NCI-H345 treated with DMSO at 0.1 percent for 48 hours (cell line): Measurements from ENCODE around the gene MARCHF2.

Source experiments
- DNase-seq: peaks from one replicate; lab custom pipeline; 2025; ENCODE audit not compliant: unreplicated experiment; lab: John Stamatoyannopoulos, UW

MARCHF2 gene

DNA sequence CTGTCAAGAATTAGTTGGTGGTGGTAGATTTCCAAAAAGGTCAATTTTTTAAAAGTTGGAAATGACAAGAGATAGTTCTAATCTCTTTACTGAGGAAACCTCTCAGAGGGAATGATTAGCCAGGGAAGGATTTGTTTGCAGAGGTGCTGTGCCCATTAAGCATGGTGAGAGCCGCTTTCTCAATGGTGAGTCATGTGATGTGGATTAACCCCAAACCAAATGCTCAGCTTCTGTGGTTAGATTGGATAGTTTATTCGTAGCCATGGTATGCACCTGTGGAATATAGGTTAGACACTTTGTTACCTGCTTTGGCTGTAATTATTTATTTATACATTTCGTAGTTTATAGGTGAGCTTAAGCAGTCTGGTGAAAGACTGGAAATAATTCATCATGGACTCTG, 38.8 kb downstream of the MARCHF2 start:
- no peak for DNase-seq

- no peak for DNase-seq
Measured at GRCh38 chr19:8452446-8453123, 39.5 kb downstream of the MARCHF2 start.

- no peak for DNase-seq
Measured at GRCh38 chr19:8453616-8454015, 40.5 kb downstream of the MARCHF2 start.

GRCh38 chr19:8454218-8454617, 41.1 kb downstream of the MARCHF2 start:
- no peak for DNase-seq

DNA sequence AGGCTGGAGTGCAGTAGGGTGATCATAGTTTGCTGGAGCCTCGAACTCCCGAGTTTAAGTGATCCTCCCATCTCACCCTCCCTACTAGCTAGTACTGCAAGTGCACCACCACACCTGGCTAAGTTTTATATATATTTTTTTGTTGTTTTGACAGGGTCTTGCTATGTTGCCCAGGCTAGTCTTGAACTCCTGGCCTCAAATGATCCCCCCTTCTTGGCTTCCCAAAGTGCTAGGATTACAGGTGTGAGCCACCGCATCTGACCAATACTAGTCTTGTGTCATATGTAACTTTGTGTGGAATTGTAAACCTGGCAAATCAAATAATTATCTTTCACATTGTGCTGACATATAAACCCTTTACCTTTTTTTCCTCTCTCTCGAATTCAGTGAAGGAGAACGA, 41.9 kb downstream of the MARCHF2 start:
- no peak for DNase-seq

DNA sequence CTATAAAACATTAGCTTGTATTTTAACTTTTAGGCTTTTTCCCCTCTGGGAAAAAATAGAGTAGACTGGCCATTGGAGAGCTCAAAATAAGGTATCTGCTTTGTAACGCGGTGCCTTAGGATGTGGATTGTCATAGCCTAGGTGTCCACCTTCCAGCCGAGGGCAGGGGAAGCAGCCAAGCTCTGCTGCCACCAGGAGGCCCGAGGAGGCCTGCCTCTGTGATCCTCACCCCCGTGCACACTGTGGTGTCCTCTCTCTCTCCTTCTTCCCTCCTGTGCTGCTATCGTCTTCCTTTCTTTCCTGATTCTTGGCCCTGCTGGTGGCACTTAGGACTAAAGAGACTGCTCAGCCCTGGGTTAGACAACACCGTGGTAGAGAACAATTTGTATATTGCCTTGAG, 43.0 kb downstream of the MARCHF2 start:
- no peak for DNase-seq

- DNase-seq, result no peak
Measured at GRCh38 chr19:8457209-8457608, 44.1 kb downstream of the MARCHF2 start.

DNA sequence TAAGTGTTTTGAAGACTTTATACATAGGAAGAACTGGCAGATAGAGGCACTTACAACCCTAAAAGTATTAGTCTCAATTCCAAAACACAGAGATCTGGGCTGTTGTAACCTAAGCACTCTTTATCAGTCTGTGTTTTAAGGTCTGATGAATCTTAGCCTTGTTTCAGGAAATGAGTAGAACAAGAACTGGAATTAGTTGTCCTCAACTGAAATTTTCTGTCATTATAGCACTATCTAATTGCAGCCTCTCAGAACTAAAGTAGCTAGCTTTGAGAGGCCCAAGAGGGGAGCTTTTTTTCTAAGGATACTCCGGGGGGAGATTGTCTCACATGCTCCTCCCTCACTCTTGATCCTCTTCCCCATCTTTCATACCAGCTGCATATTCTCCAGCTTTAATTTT, 44.7 kb downstream of the MARCHF2 start:
- no peak for DNase-seq

DNA sequence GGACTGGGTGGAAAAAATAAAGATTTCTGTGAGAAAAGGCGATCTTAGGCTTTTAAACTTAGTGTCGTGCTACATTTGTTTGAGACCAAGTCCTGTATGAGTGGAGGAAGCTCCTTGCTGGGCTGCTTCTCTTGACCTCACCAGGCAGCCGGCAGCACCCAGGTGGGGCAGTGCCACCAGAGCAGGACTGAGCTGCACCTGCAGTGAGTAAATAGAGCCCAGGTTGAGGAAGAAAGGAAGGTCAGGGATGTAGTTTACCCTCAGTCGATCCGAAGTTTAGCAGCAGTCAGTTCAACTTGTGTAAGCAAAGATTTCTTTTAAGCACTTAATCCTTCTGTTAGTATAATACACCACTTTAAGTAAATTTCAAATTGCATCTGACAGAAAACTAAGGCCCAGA, 45.3 kb downstream of the MARCHF2 start:
- no peak for DNase-seq

DNA sequence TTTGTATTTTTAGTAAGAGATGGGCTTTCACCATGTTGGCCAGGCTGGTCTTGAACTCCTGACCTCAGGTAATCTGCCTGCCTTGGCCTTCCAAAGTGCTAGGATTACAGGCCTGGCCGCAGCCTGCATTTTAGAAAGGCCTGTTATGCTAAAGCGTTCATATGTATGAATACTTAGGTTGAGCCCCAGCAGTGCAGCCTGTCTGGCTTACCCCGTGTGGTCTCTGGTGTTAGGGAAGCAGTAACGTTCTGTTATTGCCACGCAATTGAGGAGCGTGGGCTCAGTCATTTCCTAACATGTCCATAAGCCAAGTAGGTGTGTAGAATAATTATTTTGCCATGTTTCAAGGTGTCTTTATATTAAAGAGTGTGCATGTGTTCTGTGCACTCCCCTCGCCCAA, 46.0 kb downstream of the MARCHF2 start:
- no peak for DNase-seq

GRCh38 chr19:8459520-8460270, 46.6 kb downstream of the MARCHF2 start:
- DNase-seq, result no peak

DNA sequence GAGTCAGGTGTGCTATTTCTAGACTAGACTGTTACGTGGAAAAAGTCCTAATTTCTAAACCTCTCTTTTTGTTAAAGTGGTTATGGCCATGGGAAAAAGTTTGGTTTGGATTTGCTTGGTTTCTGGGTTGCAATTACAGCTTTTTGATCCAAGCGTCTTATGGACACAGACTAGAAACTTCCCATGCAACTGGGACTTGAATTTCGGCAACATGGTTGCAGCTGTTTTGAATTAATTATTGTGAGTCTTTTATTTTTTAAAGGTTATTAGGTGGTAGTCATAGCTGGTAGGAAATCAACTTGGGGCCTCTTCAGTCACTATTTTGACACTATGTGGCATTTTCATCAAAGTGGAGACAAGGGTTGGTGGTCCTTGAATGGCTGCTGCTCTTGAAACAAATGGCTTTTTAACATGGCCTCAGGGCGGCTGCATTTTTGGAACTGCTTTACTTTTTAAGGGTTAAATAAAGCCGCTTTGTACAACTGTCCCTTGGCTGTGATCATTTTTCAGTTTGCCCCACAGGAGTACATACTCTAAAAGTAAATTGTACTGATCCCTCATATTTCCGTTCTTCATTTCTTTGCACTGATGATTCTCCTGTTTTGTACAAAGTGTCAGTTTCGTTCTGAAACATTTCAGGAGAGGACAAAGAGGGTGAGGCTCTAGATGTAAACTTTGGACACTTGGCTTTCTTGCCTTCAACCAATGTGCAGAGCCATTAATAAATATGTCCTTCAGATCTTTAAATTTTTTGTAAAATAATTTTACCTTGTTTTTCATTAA, 47.6 kb downstream of the MARCHF2 start:
- DNase-seq, result no peak

DNA sequence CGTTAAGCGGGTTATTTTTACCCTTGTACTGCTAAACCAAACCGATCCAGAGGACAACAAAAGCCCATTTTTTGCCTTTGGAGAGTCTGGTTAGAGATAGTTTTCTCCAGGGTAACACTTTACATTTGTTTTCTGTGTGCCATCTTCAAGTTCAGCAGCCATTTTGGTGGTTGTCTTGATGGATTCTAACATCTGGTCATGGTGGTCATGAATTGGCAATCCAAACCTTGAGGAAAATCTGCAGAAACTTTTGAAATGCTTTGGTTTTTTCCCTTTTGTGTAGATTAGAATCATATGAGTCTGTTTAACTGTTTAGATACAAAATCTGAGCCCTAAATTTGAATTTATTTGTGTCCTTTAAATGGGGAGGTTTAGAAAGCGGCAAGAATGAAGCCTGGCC, 48.3 kb downstream of the MARCHF2 start:
- no peak for DNase-seq

GRCh38 chr19:8461891-8462290, 48.8 kb downstream of the MARCHF2 start:
- DNase-seq, result no peak

GRCh38 chr19:8462571-8462970, 49.5 kb downstream of the MARCHF2 start:
- no peak for DNase-seq

- DNase-seq, result no peak
Measured at GRCh38 chr19:8463365-8463764, 50.3 kb downstream of the MARCHF2 start.

- no peak for DNase-seq
Measured at GRCh38 chr19:8466018-8466417, 52.9 kb downstream of the MARCHF2 start.

GRCh38 chr19:8468124-8468523, 55.0 kb downstream of the MARCHF2 start:
- no peak for DNase-seq

DNA sequence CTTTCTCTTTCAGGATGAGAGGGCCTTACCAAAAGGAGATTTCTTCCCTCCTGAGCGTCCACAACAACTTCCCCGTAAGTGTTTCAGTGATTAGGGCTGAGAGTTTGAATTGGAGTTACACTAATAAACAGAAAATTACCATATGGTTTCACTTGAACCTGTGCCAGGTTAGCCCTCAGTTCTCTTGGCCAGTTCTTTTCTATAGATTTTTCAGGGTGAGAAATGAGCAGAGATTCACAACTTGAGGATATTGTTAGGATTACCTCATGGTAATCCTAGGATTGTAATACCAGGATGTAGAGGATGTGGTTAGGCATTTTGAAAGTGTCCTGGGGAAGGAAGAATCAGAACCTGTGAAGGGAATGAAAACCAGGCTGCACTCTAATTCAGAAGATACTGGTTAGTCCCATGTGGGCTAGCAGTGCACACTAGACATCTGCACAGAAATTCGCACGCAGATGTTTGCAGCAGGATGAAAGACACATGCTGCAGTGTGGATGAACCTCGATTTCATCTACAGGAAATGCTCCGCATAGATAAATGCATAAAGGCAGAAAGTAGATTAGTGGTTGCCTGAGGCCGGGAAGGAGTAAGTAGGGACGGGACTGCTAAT, 55.8 kb downstream of the MARCHF2 start:
- DNase-seq, result no peak

- no peak for DNase-seq
Measured at GRCh38 chr19:8469613-8470368, 56.7 kb downstream of the MARCHF2 start.
